ENCODE results near the gene IFRD1.
"Not testable (repeated sequence)": the region's sequence is repeated elsewhere in the genome, so short reads cannot be mapped to it uniquely, and the experiment has no call there.

Gene IFRD1

DNA sequence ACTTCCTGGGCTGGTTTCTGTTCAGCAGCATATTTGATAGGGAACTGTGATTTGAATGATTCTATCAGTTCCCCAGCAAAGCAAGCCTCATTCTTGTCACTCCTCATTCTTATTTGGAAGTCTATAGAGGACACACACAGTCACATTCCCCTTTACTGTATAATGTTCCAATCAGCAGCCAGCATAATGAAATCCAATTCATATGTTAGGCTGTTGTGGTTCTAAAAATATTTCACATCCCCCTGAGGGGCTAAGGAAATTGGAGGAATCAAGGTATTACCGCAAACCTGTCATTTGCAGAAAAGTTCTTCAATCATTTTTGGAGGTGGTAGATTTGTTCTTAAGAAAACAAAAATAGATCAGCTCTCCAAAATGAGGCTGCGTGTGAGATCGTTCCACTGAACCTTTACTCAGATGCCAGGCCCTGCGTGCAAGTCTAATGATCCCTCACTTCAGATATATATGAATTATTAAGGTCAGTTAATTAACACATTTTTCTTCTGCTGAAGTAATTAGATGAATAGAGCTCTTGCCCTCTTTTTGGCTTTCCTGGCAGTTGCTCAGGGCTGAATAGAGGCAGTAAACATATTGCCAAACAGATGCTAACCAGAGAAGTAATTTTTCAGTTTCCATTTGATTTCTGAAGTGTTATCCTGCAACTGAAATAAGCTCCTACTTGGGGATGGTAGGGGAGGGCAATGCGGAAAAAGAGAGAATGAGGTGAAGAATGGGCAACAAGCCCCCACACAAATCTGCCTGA, 62.4 kb downstream of the IFRD1 start:
- H3K36me3 ChIP-seq (ENCODE audit: control insufficient read depth in 4 of 4, insufficient read depth in 4 of 4, low read length in 3 of 4): no peaks in the 10 kb centered on the region
- peaks cover 0 to 9% (median 0%) of the 10 kb centered on the region in 4 experiments for H3K4me1 ChIP-seq (ENCODE audit: control extremely low read depth in 1 of 4, control insufficient read depth in 4 of 4, insufficient read depth in 4 of 4, low read length in 3 of 4)
- CTCF ChIA-PET: no interaction called here
- H3K27ac ChIP-seq (ENCODE audit: insufficient read depth in 1 of 2, low read depth in 1 of 2, low read length in 2 of 2, poor library complexity in 1 of 2, severe bottlenecking in 2 of 2): no peak overlapping the region
- peaks cover 0 to 8% (median 2%) of the 10 kb centered on the region in 5 experiments for H3K27me3 ChIP-seq (replicated peaks in 2 of 5; ENCODE audit: control insufficient read depth in 4 of 5, insufficient read depth in 5 of 5, low read length in 4 of 5)
- DNase-seq: no peak
- no peaks in the 10 kb centered on the region for H3K9me3 ChIP-seq (ENCODE audit: control extremely low read depth in 1 of 5, control insufficient read depth in 4 of 5, insufficient read depth in 2 of 5, low read depth in 1 of 5, low read length in 4 of 5)
- no peak overlapping the region for H3K4me3 ChIP-seq (ENCODE audit: control insufficient read depth in 1 of 7, extremely low read depth in 1 of 7, insufficient read depth in 4 of 7, low read depth in 2 of 7, low read length in 6 of 7)
- 90% methylated on average over 2 of the region's 5 CpGs for WGBS (ENCODE audit: insufficient coverage)
- POLR2A ChIA-PET: no interaction called here

DNA sequence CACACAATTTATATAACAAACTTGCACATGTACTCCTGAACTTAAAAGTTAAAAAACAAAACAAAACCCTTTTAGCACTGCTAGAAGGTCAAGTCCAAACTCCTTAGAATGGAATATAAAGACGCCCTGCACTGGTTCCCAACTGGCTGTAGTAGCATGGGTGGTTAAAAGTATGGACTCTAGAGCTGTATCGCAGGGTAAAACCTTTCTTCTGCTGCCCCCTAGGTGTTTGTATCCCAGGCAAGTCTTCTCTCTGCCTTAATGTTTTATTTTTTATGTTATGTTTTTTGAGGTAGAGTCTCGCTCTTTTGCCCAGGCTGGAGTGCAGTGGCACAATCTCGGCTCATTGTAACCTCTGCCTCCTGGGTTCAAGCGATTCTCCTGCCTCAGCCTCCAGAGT, 65.7 kb downstream of the IFRD1 start:
- Histone ChIP-seq H3K4me1 (ENCODE audit: control extremely low read depth in 1 of 4, control insufficient read depth in 4 of 4, insufficient read depth in 4 of 4, low read length in 3 of 4) (no peaks in the 10 kb centered on the region), H3K36me3 (ENCODE audit: control insufficient read depth in 4 of 4, insufficient read depth in 4 of 4, low read length in 3 of 4) (no peaks in the 10 kb centered on the region), H3K27ac (ENCODE audit: insufficient read depth in 1 of 2, low read depth in 1 of 2, low read length in 2 of 2, poor library complexity in 1 of 2, severe bottlenecking in 2 of 2) (no peak overlapping the region), H3K9me3 (ENCODE audit: control extremely low read depth in 1 of 5, control insufficient read depth in 4 of 5, insufficient read depth in 2 of 5, low read depth in 1 of 5, low read length in 4 of 5) (no peaks in the 10 kb centered on the region), H3K4me3 (ENCODE audit: control insufficient read depth in 1 of 7, extremely low read depth in 1 of 7, insufficient read depth in 4 of 7, low read depth in 2 of 7, low read length in 6 of 7) (no peak overlapping the region), H3K27me3 (replicated peaks in 2 of 5; ENCODE audit: control insufficient read depth in 4 of 5, insufficient read depth in 5 of 5, low read length in 4 of 5) (peaks cover 0 to 11% (median 2%) of the 10 kb centered on the region in 5 experiments)
- CTCF ChIA-PET: interaction anchor here (0.9 kb wide), 1 partner anchor 763 kb away, joined by 3 read pairs; no protein-coding TSS in a partner anchor
- DNase-seq: no peak
- 100% methylated on average over 4 of the region's 5 CpGs for WGBS (ENCODE audit: insufficient coverage)
- POLR2A ChIA-PET: no interaction called here

DNA sequence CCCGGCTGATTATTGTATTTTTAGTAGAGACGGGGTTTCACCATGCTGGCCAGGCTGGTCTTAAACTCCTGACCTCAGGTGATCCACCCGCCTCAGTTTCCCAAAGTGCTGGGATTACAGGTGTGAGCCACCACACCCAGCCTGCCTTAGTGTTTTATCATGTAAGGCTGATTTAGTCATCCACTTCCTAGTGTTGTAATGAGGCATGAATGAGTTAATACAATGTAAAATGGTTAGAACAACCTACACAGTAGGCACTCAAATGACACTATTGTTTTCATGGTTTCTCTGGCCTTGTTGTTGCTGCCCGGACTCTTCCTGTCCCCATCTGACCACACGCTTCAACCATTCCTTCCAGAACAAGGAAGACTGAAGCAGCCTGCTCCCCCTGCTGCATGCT, 66.2 kb downstream of the IFRD1 start:
- H3K4me3 ChIP-seq (ENCODE audit: control insufficient read depth in 1 of 7, extremely low read depth in 1 of 7, insufficient read depth in 4 of 7, low read depth in 2 of 7, low read length in 6 of 7); H3K4me1 ChIP-seq (ENCODE audit: control extremely low read depth in 1 of 4, control insufficient read depth in 4 of 4, insufficient read depth in 4 of 4, low read length in 3 of 4); H3K9me3 ChIP-seq (ENCODE audit: control extremely low read depth in 1 of 5, control insufficient read depth in 4 of 5, insufficient read depth in 2 of 5, low read depth in 1 of 5, low read length in 4 of 5); DNase-seq; POLR2A ChIA-PET; H3K27ac ChIP-seq (ENCODE audit: insufficient read depth in 1 of 2, low read depth in 1 of 2, low read length in 2 of 2, poor library complexity in 1 of 2, severe bottlenecking in 2 of 2); CTCF ChIA-PET; H3K36me3 ChIP-seq (ENCODE audit: control insufficient read depth in 4 of 4, insufficient read depth in 4 of 4, low read length in 3 of 4): not testable (repeated sequence)
- peaks cover 0 to 11% (median 2%) of the 10 kb centered on the region in 5 experiments for H3K27me3 ChIP-seq (replicated peaks in 2 of 5; ENCODE audit: control insufficient read depth in 4 of 5, insufficient read depth in 5 of 5, low read length in 4 of 5)
- 86% methylated on average over 4 of the region's 5 CpGs for WGBS (ENCODE audit: insufficient coverage)

- Histone ChIP-seq H3K4me3 (ENCODE audit: control insufficient read depth in 1 of 7, extremely low read depth in 1 of 7, insufficient read depth in 4 of 7, low read depth in 2 of 7, low read length in 6 of 7) (no peak overlapping the region), H3K9me3 (ENCODE audit: control extremely low read depth in 1 of 5, control insufficient read depth in 4 of 5, insufficient read depth in 2 of 5, low read depth in 1 of 5, low read length in 4 of 5) (no peaks in the 10 kb centered on the region), H3K27ac (ENCODE audit: insufficient read depth in 1 of 2, low read depth in 1 of 2, low read length in 2 of 2, poor library complexity in 1 of 2, severe bottlenecking in 2 of 2) (no peak overlapping the region), H3K27me3 (replicated peaks in 2 of 5; ENCODE audit: control insufficient read depth in 4 of 5, insufficient read depth in 5 of 5, low read length in 4 of 5) (peaks cover 0 to 13% (median 2%) of the 10 kb centered on the region in 5 experiments), H3K36me3 (ENCODE audit: control insufficient read depth in 4 of 4, insufficient read depth in 4 of 4, low read length in 3 of 4) (no peaks in the 10 kb centered on the region), H3K4me1 (ENCODE audit: control extremely low read depth in 1 of 4, control insufficient read depth in 4 of 4, insufficient read depth in 4 of 4, low read length in 3 of 4) (no peaks in the 10 kb centered on the region)
- ChIA-PET CTCF (no interaction called here), POLR2A (no interaction called here)
- WGBS (ENCODE audit: insufficient coverage): 97% methylated on average over 2 of the region's 3 CpGs
- no peak for DNase-seq
Observed at GRCh38 chr7:112517487-112517886, 67.2 kb downstream of the IFRD1 start.

- CTCF ChIA-PET: no interaction called here
Observed at GRCh38 chr7:112520787-112521186, 70.5 kb downstream of the IFRD1 start.

DNA sequence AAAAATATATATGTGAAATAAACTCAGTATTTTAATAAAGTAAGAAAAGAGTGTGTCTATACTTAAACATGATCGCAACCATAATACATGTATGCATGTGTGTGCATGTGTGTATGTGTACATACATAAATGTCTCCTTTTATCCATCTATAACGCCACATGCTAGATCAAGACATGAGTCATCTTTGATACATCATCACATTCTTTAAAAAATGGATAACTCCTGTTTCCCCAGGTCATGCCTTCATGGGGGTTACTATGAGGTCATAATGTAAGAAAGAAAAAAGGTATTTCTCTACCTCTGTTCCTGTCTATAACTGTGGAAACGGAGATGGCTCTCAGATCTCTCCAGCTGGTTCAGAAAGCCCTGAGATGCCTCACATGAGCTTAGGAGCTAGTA, 71.7 kb downstream of the IFRD1 start:
- POLR2A ChIA-PET: no interaction called here
- H3K27ac ChIP-seq (ENCODE audit: insufficient read depth in 1 of 2, low read depth in 1 of 2, low read length in 2 of 2, poor library complexity in 1 of 2, severe bottlenecking in 2 of 2): no peak overlapping the region
- H3K9me3 ChIP-seq (ENCODE audit: control extremely low read depth in 1 of 5, control insufficient read depth in 4 of 5, insufficient read depth in 2 of 5, low read depth in 1 of 5, low read length in 4 of 5): no peaks in the 10 kb centered on the region
- H3K4me1 ChIP-seq (ENCODE audit: control extremely low read depth in 1 of 4, control insufficient read depth in 4 of 4, insufficient read depth in 4 of 4, low read length in 3 of 4): no peaks in the 10 kb centered on the region
- DNase-seq: no peak
- 80% methylated on average over 1 of the region's 3 CpGs for WGBS (ENCODE audit: insufficient coverage)
- no peak overlapping the region for H3K4me3 ChIP-seq (ENCODE audit: control insufficient read depth in 1 of 7, extremely low read depth in 1 of 7, insufficient read depth in 4 of 7, low read depth in 2 of 7, low read length in 6 of 7)
- no peaks in the 10 kb centered on the region for H3K36me3 ChIP-seq (ENCODE audit: control insufficient read depth in 4 of 4, insufficient read depth in 4 of 4, low read length in 3 of 4)
- CTCF ChIA-PET: no interaction called here
- peaks cover 0 to 9% (median 0%) of the 10 kb centered on the region in 5 experiments for H3K27me3 ChIP-seq (replicated peaks in 2 of 5; ENCODE audit: control insufficient read depth in 4 of 5, insufficient read depth in 5 of 5, low read length in 4 of 5)

More at GRCh38 chr7:112520787-112521186, 70.5 kb downstream of the IFRD1 start:
- H3K4me1 ChIP-seq (ENCODE audit: control extremely low read depth in 1 of 4, control insufficient read depth in 4 of 4, insufficient read depth in 4 of 4, low read length in 3 of 4): no peaks in the 10 kb centered on the region
- peaks cover 0 to 13% (median 0%) of the 10 kb centered on the region in 5 experiments for H3K27me3 ChIP-seq (replicated peaks in 2 of 5; ENCODE audit: control insufficient read depth in 4 of 5, insufficient read depth in 5 of 5, low read length in 4 of 5)
- WGBS (ENCODE audit: insufficient coverage): 86% methylated on average over 3 of the region's 6 CpGs
- no peaks in the 10 kb centered on the region for H3K36me3 ChIP-seq (ENCODE audit: control insufficient read depth in 4 of 4, insufficient read depth in 4 of 4, low read length in 3 of 4)
- no peaks in the 10 kb centered on the region for H3K9me3 ChIP-seq (ENCODE audit: control extremely low read depth in 1 of 5, control insufficient read depth in 4 of 5, insufficient read depth in 2 of 5, low read depth in 1 of 5, low read length in 4 of 5)
- POLR2A ChIA-PET: no interaction called here
- no peak overlapping the region for H3K4me3 ChIP-seq (ENCODE audit: control insufficient read depth in 1 of 7, extremely low read depth in 1 of 7, insufficient read depth in 4 of 7, low read depth in 2 of 7, low read length in 6 of 7)
- H3K27ac ChIP-seq (ENCODE audit: insufficient read depth in 1 of 2, low read depth in 1 of 2, low read length in 2 of 2, poor library complexity in 1 of 2, severe bottlenecking in 2 of 2): no peak overlapping the region
- DNase-seq: no peak

DNA sequence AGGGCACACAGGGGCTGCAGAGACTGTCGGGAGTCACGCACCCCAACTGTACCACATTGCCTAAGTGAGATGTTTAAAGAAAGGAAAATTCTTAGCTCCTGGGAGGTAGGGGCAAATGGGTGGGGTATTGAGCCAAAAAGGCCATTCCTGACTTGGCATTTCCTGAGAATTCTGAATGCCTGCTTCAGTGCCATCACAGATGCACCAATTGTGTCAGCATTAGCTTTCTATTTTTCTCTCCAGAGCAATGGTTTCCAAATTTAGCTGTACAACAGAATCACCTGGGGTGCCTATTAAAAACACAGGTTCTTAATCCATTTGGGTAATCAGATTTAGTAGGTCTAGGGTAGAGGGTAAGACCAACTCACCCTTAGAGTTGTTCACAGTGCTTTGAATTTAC, 73.6 kb downstream of the IFRD1 start:
- no peaks in the 10 kb centered on the region for H3K4me1 ChIP-seq (ENCODE audit: control extremely low read depth in 1 of 4, control insufficient read depth in 4 of 4, insufficient read depth in 4 of 4, low read length in 3 of 4)
- peaks cover 0 to 8% (median 0%) of the 10 kb centered on the region in 5 experiments for H3K27me3 ChIP-seq (replicated peaks in 2 of 5; ENCODE audit: control insufficient read depth in 4 of 5, insufficient read depth in 5 of 5, low read length in 4 of 5)
- no peak overlapping the region for H3K4me3 ChIP-seq (ENCODE audit: control insufficient read depth in 1 of 7, extremely low read depth in 1 of 7, insufficient read depth in 4 of 7, low read depth in 2 of 7, low read length in 6 of 7)
- H3K9me3 ChIP-seq (ENCODE audit: control extremely low read depth in 1 of 5, control insufficient read depth in 4 of 5, insufficient read depth in 2 of 5, low read depth in 1 of 5, low read length in 4 of 5): no peaks in the 10 kb centered on the region
- H3K27ac ChIP-seq (ENCODE audit: insufficient read depth in 1 of 2, low read depth in 1 of 2, low read length in 2 of 2, poor library complexity in 1 of 2, severe bottlenecking in 2 of 2): no peak overlapping the region
- no peaks in the 10 kb centered on the region for H3K36me3 ChIP-seq (ENCODE audit: control insufficient read depth in 4 of 4, insufficient read depth in 4 of 4, low read length in 3 of 4)
- POLR2A ChIA-PET: no interaction called here
- no CpG with 5 or more reads among the region's 2 CpGs for WGBS (ENCODE audit: insufficient coverage)
- CTCF ChIA-PET: no interaction called here
- no peak for DNase-seq
